Measurements from ENCODE around the gene APOA4.

APOA4 gene

DNA sequence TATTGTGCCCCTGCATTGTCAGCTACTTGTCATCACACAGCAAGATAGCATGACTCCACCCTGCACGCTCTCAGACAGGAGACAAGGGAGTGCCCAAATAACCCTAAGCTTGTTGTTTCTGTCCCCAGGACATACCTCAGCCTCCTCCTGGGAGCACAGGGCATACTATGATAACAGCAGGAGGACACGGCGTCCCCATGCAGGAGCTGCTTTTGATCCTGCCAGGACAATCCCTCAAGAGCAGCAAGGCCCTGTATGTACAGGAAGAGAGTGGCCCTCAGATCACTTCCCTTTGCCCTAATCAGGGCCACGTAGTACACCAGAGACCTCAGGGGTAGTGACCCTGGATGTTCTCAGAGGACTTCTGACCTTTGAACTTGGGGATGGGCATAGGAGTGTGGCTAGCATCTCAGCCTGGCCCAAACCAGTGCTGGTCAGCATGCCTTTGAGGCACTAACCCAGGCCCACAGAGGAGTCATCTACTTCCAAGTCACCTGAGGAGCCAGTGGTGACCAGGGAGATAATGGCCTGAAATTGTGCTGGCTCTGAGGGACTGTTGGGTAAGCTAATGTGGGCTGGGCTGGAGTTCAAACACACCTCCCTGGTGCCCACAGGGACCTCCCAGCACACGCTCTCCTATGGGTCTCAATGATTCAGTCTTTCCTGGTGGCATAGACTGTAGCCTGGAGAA, 9.2 kb downstream of the APOA4 start:
- no peak for TF ChIP-seq EZH2phosphoT487 (conservative IDR thresholded peaks at IDR 0.05; ENCODE audit: low read length)
- TF ChIP-seq, protein P1, sequence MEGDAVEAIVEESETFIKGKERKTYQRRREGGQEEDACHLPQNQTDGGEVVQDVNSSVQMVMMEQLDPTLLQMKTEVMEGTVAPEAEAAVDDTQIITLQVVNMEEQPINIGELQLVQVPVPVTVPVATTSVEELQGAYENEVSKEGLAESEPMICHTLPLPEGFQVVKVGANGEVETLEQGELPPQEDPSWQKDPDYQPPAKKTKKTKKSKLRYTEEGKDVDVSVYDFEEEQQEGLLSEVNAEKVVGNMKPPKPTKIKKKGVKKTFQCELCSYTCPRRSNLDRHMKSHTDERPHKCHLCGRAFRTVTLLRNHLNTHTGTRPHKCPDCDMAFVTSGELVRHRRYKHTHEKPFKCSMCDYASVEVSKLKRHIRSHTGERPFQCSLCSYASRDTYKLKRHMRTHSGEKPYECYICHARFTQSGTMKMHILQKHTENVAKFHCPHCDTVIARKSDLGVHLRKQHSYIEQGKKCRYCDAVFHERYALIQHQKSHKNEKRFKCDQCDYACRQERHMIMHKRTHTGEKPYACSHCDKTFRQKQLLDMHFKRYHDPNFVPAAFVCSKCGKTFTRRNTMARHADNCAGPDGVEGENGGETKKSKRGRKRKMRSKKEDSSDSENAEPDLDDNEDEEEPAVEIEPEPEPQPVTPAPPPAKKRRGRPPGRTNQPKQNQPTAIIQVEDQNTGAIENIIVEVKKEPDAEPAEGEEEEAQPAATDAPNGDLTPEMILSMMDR (IDR thresholded peaks at IDR 0.05; ENCODE audit: insufficient read depth, low read length, poor library complexity, severe bottlenecking) = no peak
- no peaks in the 10 kb centered on the region for H4K20me1 ChIP-seq (ENCODE audit: low read depth, low read length)

DNA sequence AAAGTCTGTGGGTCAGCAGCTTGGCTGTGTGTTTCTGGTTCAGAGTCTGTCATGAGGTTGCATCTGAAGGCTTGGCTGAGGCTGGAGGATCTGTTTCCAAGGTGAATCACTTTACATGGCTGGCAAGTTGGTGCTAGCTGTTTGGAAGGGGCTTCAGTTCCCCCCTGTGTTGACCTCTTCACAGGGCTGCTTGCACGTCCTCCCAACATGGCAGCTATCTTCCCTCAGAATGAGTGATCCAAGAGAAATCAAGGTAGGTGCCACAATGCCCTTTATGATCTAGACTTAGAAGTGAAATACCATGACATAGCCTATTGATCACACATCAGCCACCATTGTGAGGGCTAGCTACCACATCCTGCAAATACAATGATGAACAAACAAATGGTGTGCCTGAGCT, 9.9 kb downstream of the APOA4 start:
- Histone ChIP-seq H2AFZ (ENCODE audit: low read depth, low read length, severe bottlenecking) (no peak overlapping the region), H3K27me3 (ENCODE audit: low read length) (no peaks in the 10 kb centered on the region), H3F3A (ENCODE audit: insufficient read depth) (0 out of 2 replicates have a peak, but pooled peaks cover 2% of the 10 kb centered on the region), H3K9me3 (ENCODE audit: insufficient read depth, low read length) (no peaks in the 10 kb centered on the region), H3K27ac (ENCODE audit: low read depth, low read length) (no peak overlapping the region), H3K4me2 (ENCODE audit: low read depth, low read length, poor library complexity, severe bottlenecking) (no peak overlapping the region), H3K36me3 (ENCODE audit: low read length) (no peaks in the 10 kb centered on the region), H3K9me2 (replicated peaks; ENCODE audit: insufficient read depth, low read length) (no peaks in the 10 kb centered on the region), H3K79me2 (ENCODE audit: insufficient read depth, low read length) (no peaks in the 10 kb centered on the region), H3K4me3 (ENCODE audit: insufficient read depth, low read length, poor library complexity, severe bottlenecking) (no peak overlapping the region), H4K20me1 (ENCODE audit: low read depth, low read length) (no peaks in the 10 kb centered on the region), H3K9ac (ENCODE audit: low read length) (no peak overlapping the region)
- TF ChIP-seq, protein P1 (IDR thresholded peaks at IDR 0.05; ENCODE audit: insufficient read depth, low read length, poor library complexity, severe bottlenecking) = no peak

More for the DNA sequence above, 9.2 kb downstream of the APOA4 start:
- H3K4me3 ChIP-seq (ENCODE audit: insufficient read depth, low read length, poor library complexity, severe bottlenecking) = no peak overlapping the region
- H3K36me3 ChIP-seq (ENCODE audit: low read length) = no peaks in the 10 kb centered on the region
- no peaks in the 10 kb centered on the region for H3K9me3 ChIP-seq (ENCODE audit: insufficient read depth, low read length)
- no peaks in the 10 kb centered on the region for H3K27me3 ChIP-seq (ENCODE audit: low read length)
- H3K79me2 ChIP-seq (ENCODE audit: insufficient read depth, low read length) = no peaks in the 10 kb centered on the region
- H3K9me2 ChIP-seq (replicated peaks; ENCODE audit: insufficient read depth, low read length) = no peaks in the 10 kb centered on the region
- H3K27ac ChIP-seq (ENCODE audit: low read depth, low read length) = no peak overlapping the region
- H3F3A ChIP-seq (ENCODE audit: insufficient read depth) = 0 out of 2 replicates have a peak, but pooled peaks cover 2% of the 10 kb centered on the region
- H2AFZ ChIP-seq (ENCODE audit: low read depth, low read length, severe bottlenecking) = no peak overlapping the region
- H3K4me2 ChIP-seq (ENCODE audit: low read depth, low read length, poor library complexity, severe bottlenecking) = no peak overlapping the region
- no peak overlapping the region for H3K9ac ChIP-seq (ENCODE audit: low read length)

DNA sequence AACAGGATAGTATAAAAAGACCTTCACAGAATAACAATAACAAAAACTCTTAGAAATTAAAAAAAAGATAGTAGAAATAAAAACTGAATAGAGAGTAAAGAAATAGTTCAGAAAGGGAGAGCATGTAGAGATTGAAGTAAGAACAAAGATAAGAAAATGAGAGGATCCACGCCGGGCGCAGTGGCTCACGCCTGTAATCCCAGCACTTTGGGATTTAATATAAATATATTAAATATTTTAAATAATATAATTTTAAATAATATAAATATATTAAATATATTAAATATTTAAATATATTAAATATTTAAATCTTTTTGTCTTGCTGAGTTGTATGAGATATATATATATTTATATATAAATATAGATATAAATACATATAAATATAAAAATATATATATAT, 11.0 kb downstream of the APOA4 start:
- no peak for TF ChIP-seq EZH2phosphoT487 (conservative IDR thresholded peaks at IDR 0.05; ENCODE audit: low read length)
- TF ChIP-seq, protein P1 (IDR thresholded peaks at IDR 0.05; ENCODE audit: insufficient read depth, low read length, poor library complexity, severe bottlenecking) = no peak
- no peaks in the 10 kb centered on the region for H3K36me3 ChIP-seq (ENCODE audit: low read length)
- H3K9ac ChIP-seq (ENCODE audit: low read length) = no peak overlapping the region
- H3K9me2 ChIP-seq (replicated peaks; ENCODE audit: insufficient read depth, low read length) = no peaks in the 10 kb centered on the region
- no peaks in the 10 kb centered on the region for H4K20me1 ChIP-seq (ENCODE audit: low read depth, low read length)
- H3K27ac ChIP-seq (ENCODE audit: low read depth, low read length) = no peak overlapping the region
- H3K4me3 ChIP-seq (ENCODE audit: insufficient read depth, low read length, poor library complexity, severe bottlenecking) = no peak overlapping the region
- H3F3A ChIP-seq (ENCODE audit: insufficient read depth) = 0 out of 2 replicates have a peak, but pooled peaks cover 2% of the 10 kb centered on the region
- no peaks in the 10 kb centered on the region for H3K9me3 ChIP-seq (ENCODE audit: insufficient read depth, low read length)
- no peak overlapping the region for H2AFZ ChIP-seq (ENCODE audit: low read depth, low read length, severe bottlenecking)
- H3K79me2 ChIP-seq (ENCODE audit: insufficient read depth, low read length) = no peaks in the 10 kb centered on the region
- no peak overlapping the region for H3K4me2 ChIP-seq (ENCODE audit: low read depth, low read length, poor library complexity, severe bottlenecking)
- H3K27me3 ChIP-seq (ENCODE audit: low read length) = no peaks in the 10 kb centered on the region
